Measurements from ENCODE around the gene NXPH4. TPM values are rescaled to one million over a fixed set of nuclear protein-coding genes. Genes with fewer than 3 reads are reported as not detected.

The NXPH4 gene
- total RNA-seq, 1 donor from 2014 or later = 0.82 TPM

GRCh38 chr12:57176846-57177245 is 39.7 kb upstream of the NXPH4 start:
- no peaks in the 10 kb centered on the region for H3K9me3 Mint-ChIP-seq
- no peak overlapping the region for H3K27ac Mint-ChIP-seq
- intact Hi-C loops (cut with micrococcal nuclease) = no loop called here
- no peaks in the 10 kb centered on the region for H3K36me3 Mint-ChIP-seq (ENCODE audit: low read depth)
- DNase-seq (ENCODE audit: low spot score) = no peak
- H3K4me1 Mint-ChIP-seq (ENCODE audit: low read depth) = no peaks in the 10 kb centered on the region
- no peak overlapping the region for H3K4me3 Mint-ChIP-seq (ENCODE audit: low read depth)
- no peaks in the 10 kb centered on the region for H3K27me3 Mint-ChIP-seq (ENCODE audit: low read depth)

GRCh38 chr12:57177354-57177753 is 39.2 kb upstream of the NXPH4 start:
- Mint-ChIP-seq H3K4me3 (ENCODE audit: low read depth) (no peak overlapping the region), H3K9me3 (no peaks in the 10 kb centered on the region), H3K36me3 (ENCODE audit: low read depth) (no peaks in the 10 kb centered on the region), H3K4me1 (ENCODE audit: low read depth) (no peaks in the 10 kb centered on the region), H3K27me3 (ENCODE audit: low read depth) (no peaks in the 10 kb centered on the region), H3K27ac (no peak overlapping the region)
- intact Hi-C loops (cut with micrococcal nuclease) = no loop called here
- DNase-seq (ENCODE audit: low spot score) = no peak

- DNase-seq (ENCODE audit: low spot score) = no peak
- peaks cover 5% of the 10 kb centered on the region for H3K4me1 Mint-ChIP-seq (ENCODE audit: low read depth)
- no peak overlapping the region for H3K27ac Mint-ChIP-seq
- intact Hi-C loops (cut with micrococcal nuclease) = no loop called here
- no peaks in the 10 kb centered on the region for H3K9me3 Mint-ChIP-seq
- H3K36me3 Mint-ChIP-seq (ENCODE audit: low read depth) = no peaks in the 10 kb centered on the region
- no peaks in the 10 kb centered on the region for H3K27me3 Mint-ChIP-seq (ENCODE audit: low read depth)
- H3K4me3 Mint-ChIP-seq (ENCODE audit: low read depth) = no peak overlapping the region
These were observed 38.4 kb upstream of the NXPH4 start for GRCh38 chr12:57178213-57178612.

GRCh38 chr12:57179331-57180086 is 37.1 kb upstream of the NXPH4 start:
- DNase-seq (ENCODE audit: low spot score) = no peak
- intact Hi-C loops (cut with micrococcal nuclease) = loop anchor here (5.0 to 10.0 kb wide), 2 partner anchors 172 to 425 kb away; partner anchors contain the start of genes PRIM1 and ZBTB39
- Mint-ChIP-seq H3K27ac (no peak overlapping the region), H3K9me3 (no peaks in the 10 kb centered on the region), H3K4me3 (ENCODE audit: low read depth) (no peak overlapping the region), H3K36me3 (ENCODE audit: low read depth) (no peaks in the 10 kb centered on the region), H3K4me1 (ENCODE audit: low read depth) (peaks cover 5% of the 10 kb centered on the region), H3K27me3 (ENCODE audit: low read depth) (no peaks in the 10 kb centered on the region)

- intact Hi-C loops (cut with micrococcal nuclease) = loop anchor here (5.0 to 10.0 kb wide), 2 partner anchors 173 to 426 kb away; partner anchors contain the start of genes PRIM1 and ZBTB39
These were observed 36.1 kb upstream of the NXPH4 start for GRCh38 chr12:57180321-57180989.

GRCh38 chr12:57181072-57181471 is 35.5 kb upstream of the NXPH4 start:
- Mint-ChIP-seq H3K4me1 (ENCODE audit: low read depth) (peaks cover 5% of the 10 kb centered on the region), H3K27ac (no peak overlapping the region), H3K4me3 (ENCODE audit: low read depth) (no peak overlapping the region), H3K9me3 (no peaks in the 10 kb centered on the region), H3K36me3 (ENCODE audit: low read depth) (no peaks in the 10 kb centered on the region), H3K27me3 (ENCODE audit: low read depth) (no peaks in the 10 kb centered on the region)
- no peak for DNase-seq (ENCODE audit: low spot score)
- intact Hi-C loops (cut with micrococcal nuclease) = loop anchor here (5.0 to 10.0 kb wide), 2 partner anchors 174 to 426 kb away; partner anchors contain the start of genes PRIM1 and ZBTB39

More at GRCh38 chr12:57180321-57180989, 36.1 kb upstream of the NXPH4 start:
- Mint-ChIP-seq H3K9me3 (no peaks in the 10 kb centered on the region), H3K4me3 (ENCODE audit: low read depth) (no peak overlapping the region), H3K27me3 (ENCODE audit: low read depth) (no peaks in the 10 kb centered on the region), H3K4me1 (ENCODE audit: low read depth) (peaks cover 5% of the 10 kb centered on the region), H3K27ac (no peak overlapping the region), H3K36me3 (ENCODE audit: low read depth) (no peaks in the 10 kb centered on the region)
- DNase-seq (ENCODE audit: low spot score) = no peak

- intact Hi-C loops (cut with micrococcal nuclease) = loop anchor here (2.0 to 10.0 kb wide), 4 partner anchors 57 to 427 kb away; partner anchors contain the start of genes PRIM1 and ZBTB39
- DNase-seq (ENCODE audit: low spot score) = no peak
- no peaks in the 10 kb centered on the region for H3K9me3 Mint-ChIP-seq
- no peak overlapping the region for H3K4me3 Mint-ChIP-seq (ENCODE audit: low read depth)
- H3K27ac Mint-ChIP-seq = no peak overlapping the region
- H3K27me3 Mint-ChIP-seq (ENCODE audit: low read depth) = no peaks in the 10 kb centered on the region
- peaks cover 5% of the 10 kb centered on the region for H3K4me1 Mint-ChIP-seq (ENCODE audit: low read depth)
- no peaks in the 10 kb centered on the region for H3K36me3 Mint-ChIP-seq (ENCODE audit: low read depth)
These were observed 34.9 kb upstream of the NXPH4 start for GRCh38 chr12:57181561-57182155.

- H3K4me3 Mint-ChIP-seq (ENCODE audit: low read depth) = no peak overlapping the region
- H3K27me3 Mint-ChIP-seq (ENCODE audit: low read depth) = no peaks in the 10 kb centered on the region
- H3K27ac Mint-ChIP-seq = no peak overlapping the region
- no peaks in the 10 kb centered on the region for H3K36me3 Mint-ChIP-seq (ENCODE audit: low read depth)
- no peaks in the 10 kb centered on the region for H3K9me3 Mint-ChIP-seq
- intact Hi-C loops (cut with micrococcal nuclease) = loop anchor here (2.0 to 10.0 kb wide), 4 partner anchors 58 to 428 kb away; partner anchors contain the start of genes PRIM1 and ZBTB39
- peak; percentile 69 for DNase-seq (ENCODE audit: low spot score)
- H3K4me1 Mint-ChIP-seq (ENCODE audit: low read depth) = peaks cover 5% of the 10 kb centered on the region
These were observed 33.5 kb upstream of the NXPH4 start for GRCh38 chr12:57182918-57183575.

GRCh38 chr12:57183939-57184725 is 32.5 kb upstream of the NXPH4 start:
- DNase-seq (ENCODE audit: low spot score) = no peak
- peaks cover 5% of the 10 kb centered on the region for H3K4me1 Mint-ChIP-seq (ENCODE audit: low read depth)
- H3K4me3 Mint-ChIP-seq (ENCODE audit: low read depth) = no peak overlapping the region
- intact Hi-C loops (cut with micrococcal nuclease) = loop anchor here (2.0 to 10.0 kb wide), 4 partner anchors 59 to 429 kb away; partner anchors contain the start of genes PRIM1 and ZBTB39
- no peaks in the 10 kb centered on the region for H3K27me3 Mint-ChIP-seq (ENCODE audit: low read depth)
- no peaks in the 10 kb centered on the region for H3K9me3 Mint-ChIP-seq
- H3K36me3 Mint-ChIP-seq (ENCODE audit: low read depth) = no peaks in the 10 kb centered on the region
- no peak overlapping the region for H3K27ac Mint-ChIP-seq

- DNase-seq (ENCODE audit: low spot score) = no peak
- Mint-ChIP-seq H3K36me3 (ENCODE audit: low read depth) (no peaks in the 10 kb centered on the region), H3K4me3 (ENCODE audit: low read depth) (no peak overlapping the region), H3K27me3 (ENCODE audit: low read depth) (no peaks in the 10 kb centered on the region), H3K9me3 (no peaks in the 10 kb centered on the region), H3K4me1 (ENCODE audit: low read depth) (peaks cover 5% of the 10 kb centered on the region), H3K27ac (no peak overlapping the region)
- intact Hi-C loops (cut with micrococcal nuclease) = loop anchor here (10.0 kb wide), 1 partner anchor 431 kb away; the partner anchor contains the start of gene PRIM1
These were observed 31.2 kb upstream of the NXPH4 start for GRCh38 chr12:57185403-57185802.

GRCh38 chr12:57185906-57186508 is 30.6 kb upstream of the NXPH4 start:
- H3K9me3 Mint-ChIP-seq = no peaks in the 10 kb centered on the region

More at GRCh38 chr12:57185906-57186508, 30.6 kb upstream of the NXPH4 start:
- intact Hi-C loops (cut with micrococcal nuclease) = loop anchor here (10.0 kb wide), 1 partner anchor 431 kb away; the partner anchor contains the start of gene PRIM1
- Mint-ChIP-seq H3K36me3 (ENCODE audit: low read depth) (no peaks in the 10 kb centered on the region), H3K27me3 (ENCODE audit: low read depth) (no peaks in the 10 kb centered on the region), H3K27ac (no peak overlapping the region), H3K4me1 (ENCODE audit: low read depth) (peaks cover 5% of the 10 kb centered on the region), H3K4me3 (ENCODE audit: low read depth) (no peak overlapping the region)
- no peak for DNase-seq (ENCODE audit: low spot score)

Data from activated T-helper 2 cell treated with anti-CD3 and anti-CD28 coated beads, Interferon-gamma antibody, Interleukin-2, Interleukin-4, amounts not matched to agents 10 μg/mL and 5 μg/mL and 100 μg/mL, durations not matched to agents 14 hours and 24 hours and 36 hours (primary cell).